ENCODE data around the gene UBXN10. TPM values are rescaled to one million over a fixed set of nuclear protein-coding genes. Genes with fewer than 3 reads are reported as not detected.

Gene UBXN10
- total and polyA plus RNA-seq, 2 of the 8 experiments (the other 6 are each of a cell fraction or from before 2014, with no cell fraction given): 0.43 to 0.68 TPM

DNA sequence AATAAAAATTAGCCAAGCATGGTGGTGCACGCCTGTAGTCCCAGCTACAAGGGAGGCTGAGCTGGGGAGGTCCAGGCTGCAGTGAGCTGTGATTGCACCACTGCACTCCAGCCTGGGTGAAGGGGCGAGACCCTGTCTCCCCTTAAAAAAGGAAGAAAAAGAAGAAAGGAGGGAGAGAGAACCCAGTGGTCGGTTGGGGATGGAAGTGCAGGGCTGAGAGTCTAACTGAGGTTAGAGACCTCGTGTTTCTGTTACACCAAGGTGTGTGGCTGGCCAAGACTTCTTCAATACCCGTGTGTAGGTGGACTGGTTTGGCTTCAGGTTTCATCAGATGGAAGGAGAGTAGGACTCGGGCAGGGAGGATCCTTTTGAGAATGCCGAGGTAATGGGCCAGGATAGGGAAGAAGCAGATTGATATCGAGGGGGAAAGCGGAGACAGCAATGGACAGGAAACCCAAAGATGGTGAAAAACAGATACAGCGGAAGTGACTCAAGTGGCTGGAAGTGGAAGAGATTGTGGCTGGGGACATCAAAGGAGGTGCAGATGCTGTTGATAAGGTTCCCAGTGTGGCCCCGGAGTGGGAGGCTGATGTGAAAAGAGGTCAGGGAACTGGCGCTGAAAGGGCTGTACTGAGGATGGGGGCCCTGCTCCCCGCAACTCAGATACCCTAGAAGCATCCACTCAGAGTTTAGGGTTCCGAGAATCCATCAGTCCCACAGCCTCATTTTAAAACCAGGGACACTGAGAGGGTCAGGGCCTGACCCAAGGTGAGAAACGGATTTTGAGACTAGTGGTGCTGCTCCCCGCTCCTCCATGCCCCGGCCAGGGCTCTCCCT is 681 bp upstream of the UBXN10 start:
- POLR2A ChIA-PET (ENCODE audit: partially characterized antibody): no interaction called here
- no peak overlapping the region for H2BK5ac ChIP-seq (ENCODE audit: low read depth, low read length)
- 68% methylated on average over 16 of the region's 17 CpGs; no CpG with 5 or more reads in 1 of the 2 experiments for WGBS, 2 experiments (ENCODE audit: extremely low coverage in 1 of 2, insufficient coverage in 1 of 2, insufficient read length in 1 of 2, insufficient replicate concordance in 2 of 2, low coverage in 1 of 2, low lambda C conversion rate in 2 of 2, missing lambda C conversion rate in 1 of 2)
- CTCF ChIA-PET (ENCODE audit: partially characterized antibody): interaction anchor here (8.3 kb wide), 1 partner anchor 19 kb away, joined by 85 read pairs; no protein-coding TSS in a partner anchor
- H3K14ac ChIP-seq (ENCODE audit: insufficient read length): no peak overlapping the region
- peak overlapping the region; percentile 54 for H3K4ac ChIP-seq (replicated peaks; ENCODE audit: insufficient read length, low read depth, low read length)
- H4K20me1 ChIP-seq (replicated peaks in 1 of 2; ENCODE audit: control insufficient read depth in 1 of 2, insufficient read depth in 2 of 2, low read length in 2 of 2): no peaks in the 10 kb centered on the region
- peak overlapping the region; percentile 75; the same call in 1 of the 2 replicates for H3K18ac ChIP-seq (ENCODE audit: extremely low read depth, low read length)
- no peak overlapping the region for H3K56ac ChIP-seq (replicated peaks; ENCODE audit: insufficient read length, low read depth, low read length)
- no peak overlapping the region for H4K5ac ChIP-seq (ENCODE audit: insufficient read length, low read depth, low read length)
- H3K23me2 ChIP-seq (ENCODE audit: low read depth, low read length): peaks cover 4% of the 10 kb centered on the region; the same call in 1 of the 2 replicates
- no peak for FAIRE-seq
- H2AFZ ChIP-seq (ENCODE audit: low read length): 0 out of 2 replicates have a peak overlapping the region, but pooled peaks have one; percentile 23
- H3K4me3 ChIP-seq (ENCODE audit: extremely low read depth in 1 of 4, insufficient read depth in 2 of 4, low read depth in 3 of 4, low read length in 4 of 4): peak overlapping the region; percentile 32 to 82 (median 57)
- no peaks in the 10 kb centered on the region for H3K79me1 ChIP-seq (ENCODE audit: low read depth, low read length)
- peaks cover 6 to 10% (median 9%) of the 10 kb centered on the region in 4 experiments; a peak in 4 of 7 replicates for H3K4me1 ChIP-seq (replicated peaks in 1 of 4; ENCODE audit: control insufficient read depth in 3 of 4, insufficient read depth in 4 of 4, low read length in 3 of 4)
- no peak overlapping the region for H3K23ac ChIP-seq (ENCODE audit: insufficient read length)
- H4K91ac ChIP-seq (replicated peaks; ENCODE audit: insufficient read length, low read length): no peak overlapping the region
- DNase-seq (ENCODE audit: low read depth in 1 of 2, low spot score in 2 of 2): no peak
- no peak overlapping the region for H2BK12ac ChIP-seq (ENCODE audit: low read depth, low read length)
- H2BK20ac ChIP-seq (ENCODE audit: low read length): no peak overlapping the region
- H3K4me2 ChIP-seq (ENCODE audit: insufficient read depth in 1 of 2, low read depth in 2 of 2, low read length in 2 of 2): peak overlapping the region; percentile 83 to 93
- no peaks in the 10 kb centered on the region for H3K9me3 ChIP-seq (ENCODE audit: insufficient read depth in 2 of 2, low read depth in 1 of 2, low read length in 1 of 2)
- peak overlapping the region in 1 of 4 experiments; percentile 13; a peak in 2 of 7 replicates for H3K9ac ChIP-seq (replicated peaks in 1 of 4; ENCODE audit: extremely low read depth in 1 of 4, low read depth in 3 of 4, low read length in 3 of 4)
- H3K27ac ChIP-seq (ENCODE audit: low read depth, low read length): no peak overlapping the region
- no peak overlapping the region for H2BK120ac ChIP-seq (replicated peaks; ENCODE audit: low read depth, low read length)
- H2AK5ac ChIP-seq (ENCODE audit: low read depth, low read length): no peak overlapping the region
- no peaks in the 10 kb centered on the region for H3K36me3 ChIP-seq (ENCODE audit: control insufficient read depth in 2 of 4, insufficient read depth in 4 of 4, low read length in 3 of 4)
- no peak overlapping the region for H4K8ac ChIP-seq (ENCODE audit: extremely low read depth, insufficient read depth, low read length)
- peaks cover 0 to 13% (median 10%) of the 10 kb centered on the region in 4 experiments; a peak in 5 of 7 replicates for H3K27me3 ChIP-seq (replicated peaks in 1 of 4; ENCODE audit: control insufficient read depth in 3 of 4, extremely low read depth in 1 of 4, insufficient read depth in 3 of 4, low read length in 3 of 4)
- H2BK15ac ChIP-seq (ENCODE audit: low read length): peak overlapping the region; percentile 48; the same call in 1 of the 2 replicates
- no peaks in the 10 kb centered on the region for H3K79me2 ChIP-seq (ENCODE audit: control insufficient read depth in 1 of 2, insufficient read depth in 2 of 2, low read length in 2 of 2)
- TF ChIP-seq CHD2 (IDR thresholded peaks at IDR 0.05; ENCODE audit: low read length) (no peak), SUZ12 (IDR thresholded peaks at IDR 0.05; ENCODE audit: low read length) (0 out of 2 replicates have a peak, but pooled peaks have one; percentile 35), KDM4A (IDR thresholded peaks at IDR 0.05; ENCODE audit: low read depth, low read length, severe bottlenecking) (peak; percentile 2), TEAD4 (IDR thresholded peaks at IDR 0.05; ENCODE audit: low read depth, low read length) (no peak), BRCA1 (IDR thresholded peaks at IDR 0.05; ENCODE audit: low read depth, low read length) (no peak), RNF2 (IDR thresholded peaks at IDR 0.05; ENCODE audit: borderline replicate concordance, low read depth, low read length, missing control alignments, poor library complexity, severe bottlenecking) (no peak), MAFK (IDR thresholded peaks at IDR 0.05; ENCODE audit: low read depth, low read length) (no peak), BCL11A (IDR thresholded peaks at IDR 0.05; ENCODE audit: low read depth in 2 of 2, low read length in 2 of 2) (no peak), BACH1 (IDR thresholded peaks at IDR 0.05; ENCODE audit: low read length) (no peak), EZH2 (IDR thresholded peaks at IDR 0.05; ENCODE audit: low read depth, low read length, severe bottlenecking) (peak; percentile 7)
- TF ChIP-seq, protein P1, sequence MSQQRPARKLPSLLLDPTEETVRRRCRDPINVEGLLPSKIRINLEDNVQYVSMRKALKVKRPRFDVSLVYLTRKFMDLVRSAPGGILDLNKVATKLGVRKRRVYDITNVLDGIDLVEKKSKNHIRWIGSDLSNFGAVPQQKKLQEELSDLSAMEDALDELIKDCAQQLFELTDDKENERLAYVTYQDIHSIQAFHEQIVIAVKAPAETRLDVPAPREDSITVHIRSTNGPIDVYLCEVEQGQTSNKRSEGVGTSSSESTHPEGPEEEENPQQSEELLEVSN (IDR thresholded peaks at IDR 0.05): no peak
